T-helper 1 cell treated with Interleukin-12 subunit alpha and Interleukin-12 subunit beta and Interleukin-4 antibody, amounts not matched to agents 30 μg/mL and 1 μg/mL, for 36 hours (primary cell): ENCODE measurements around the gene EPHA3.

Experiments
- H3K27ac Mint-ChIP-seq: one replicate; pipeline ENCODE4 v1.8.0; 2021; ENCODE audit warnings: mild to moderate bottlenecking, mixed read lengths
- H3K27me3 Mint-ChIP-seq: one replicate; pipeline ENCODE4 v1.8.0; 2021; ENCODE audit warnings: low read depth, mixed read lengths
- H3K36me3 Mint-ChIP-seq: one replicate; pipeline ENCODE4 v1.8.0; 2021; ENCODE audit warnings: low read depth, mixed read lengths
- H3K4me1 Mint-ChIP-seq: one replicate; pipeline ENCODE4 v1.8.0; 2021; ENCODE audit warnings: low read depth, mixed read lengths
- H3K4me3 Mint-ChIP-seq: one replicate; pipeline ENCODE4 v1.8.0; 2021; ENCODE audit warnings: mild to moderate bottlenecking, moderate library complexity, mixed read lengths
- H3K9me3 Mint-ChIP-seq: one replicate; pipeline ENCODE4 v1.8.0; 2021; ENCODE audit warnings: mixed read lengths

The EPHA3 gene

DNA sequence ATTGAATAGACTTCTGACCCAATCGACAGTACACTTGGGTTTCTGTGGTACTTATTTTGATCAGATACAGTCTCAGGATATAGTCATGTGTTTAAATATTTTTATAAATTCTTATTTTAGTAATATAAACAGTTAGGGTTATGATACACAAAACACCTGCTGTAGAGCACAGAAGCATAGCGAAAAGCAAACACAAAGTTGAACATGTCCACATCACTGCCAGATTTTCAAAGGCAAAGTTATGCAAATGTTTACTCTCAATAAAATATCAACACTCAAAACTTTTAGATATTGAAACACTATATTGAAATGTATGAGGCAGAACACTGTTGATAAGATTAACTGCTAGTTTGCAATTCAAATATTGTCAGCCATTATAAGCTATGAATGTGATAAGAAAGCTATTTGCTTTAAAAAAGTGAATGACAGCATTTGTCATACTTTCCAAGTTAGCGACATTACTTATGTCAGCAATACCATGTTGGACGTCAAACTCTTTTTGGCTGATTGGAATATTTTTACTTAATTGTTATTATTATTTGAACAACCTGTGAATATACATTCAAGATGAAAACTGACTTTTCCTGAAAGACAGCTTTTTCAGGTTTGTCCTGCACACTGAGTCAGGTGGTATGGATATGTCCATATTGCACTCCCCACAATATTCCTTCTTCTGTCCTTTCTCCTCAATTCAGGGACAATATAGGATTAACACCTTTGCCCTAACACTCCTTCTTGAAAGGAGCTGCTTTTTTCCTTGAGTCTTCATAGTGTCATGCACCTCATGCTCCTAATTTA, 367.1 kb downstream of the EPHA3 start:
- H3K4me1 Mint-ChIP-seq: no peaks in the 10 kb centered on the region
- peaks cover 15% of the 10 kb centered on the region for H3K9me3 Mint-ChIP-seq
- H3K27ac Mint-ChIP-seq: no peak overlapping the region
- no peaks in the 10 kb centered on the region for H3K36me3 Mint-ChIP-seq
- H3K4me3 Mint-ChIP-seq: no peak overlapping the region
- H3K27me3 Mint-ChIP-seq: no peaks in the 10 kb centered on the region

DNA sequence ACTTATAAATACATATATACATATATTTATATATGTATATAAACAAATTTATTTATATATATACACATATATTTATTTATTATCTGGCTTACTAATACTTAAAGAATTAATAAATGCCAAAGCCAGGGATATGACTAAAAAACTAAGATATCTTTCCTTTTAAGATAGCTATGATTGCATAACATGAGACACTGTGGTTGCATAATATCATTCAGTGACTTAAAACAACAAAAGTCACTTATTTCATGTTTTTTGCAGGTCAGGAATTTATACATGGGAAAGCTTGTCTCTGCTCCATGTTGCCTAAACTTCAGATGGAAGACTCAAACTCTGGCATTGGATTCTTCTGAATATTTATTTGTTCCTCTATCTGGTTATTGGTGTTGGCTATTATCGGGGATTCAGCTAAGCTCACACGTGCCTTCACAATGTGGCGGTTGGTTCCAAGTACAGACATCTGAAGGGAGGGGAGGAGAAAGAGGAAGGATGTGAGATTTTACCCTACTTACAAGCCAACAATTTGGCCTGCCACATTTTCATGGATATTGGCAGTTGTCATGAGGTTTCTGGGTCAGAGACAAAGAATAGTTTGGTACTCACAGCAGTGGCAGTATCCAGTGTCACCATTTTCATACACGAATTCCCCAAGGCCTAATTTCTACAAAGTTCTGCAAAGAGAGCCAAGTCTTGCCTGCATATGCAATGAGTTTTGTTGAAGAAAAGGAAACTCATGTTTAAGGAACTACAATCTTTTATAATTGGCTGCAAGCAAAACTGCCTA, 381.6 kb downstream of the EPHA3 start:
- no peak overlapping the region for H3K4me3 Mint-ChIP-seq
- H3K36me3 Mint-ChIP-seq: no peaks in the 10 kb centered on the region
- H3K4me1 Mint-ChIP-seq: no peaks in the 10 kb centered on the region
- no peak overlapping the region for H3K27ac Mint-ChIP-seq
- no peaks in the 10 kb centered on the region for H3K27me3 Mint-ChIP-seq
- H3K9me3 Mint-ChIP-seq: peaks cover 12% of the 10 kb centered on the region

GRCh38 chr3:89490129-89490528, 382.7 kb downstream of the EPHA3 start:
- no peaks in the 10 kb centered on the region for H3K4me1 Mint-ChIP-seq
- H3K9me3 Mint-ChIP-seq: peaks cover 8% of the 10 kb centered on the region
- no peak overlapping the region for H3K4me3 Mint-ChIP-seq
- H3K27me3 Mint-ChIP-seq: no peaks in the 10 kb centered on the region
- no peak overlapping the region for H3K27ac Mint-ChIP-seq
- H3K36me3 Mint-ChIP-seq: no peaks in the 10 kb centered on the region

GRCh38 chr3:89494734-89495133, 387.3 kb downstream of the EPHA3 start:
- Mint-ChIP-seq H3K4me3 (no peak overlapping the region), H3K9me3 (peaks cover 6% of the 10 kb centered on the region), H3K36me3 (no peaks in the 10 kb centered on the region), H3K27ac (no peak overlapping the region), H3K27me3 (no peaks in the 10 kb centered on the region), H3K4me1 (no peaks in the 10 kb centered on the region)

- Mint-ChIP-seq H3K4me3 (no peak overlapping the region), H3K27me3 (no peaks in the 10 kb centered on the region), H3K27ac (no peak overlapping the region), H3K4me1 (no peaks in the 10 kb centered on the region), H3K36me3 (peaks cover 1% of the 10 kb centered on the region), H3K9me3 (peaks cover 13% of the 10 kb centered on the region)
These were observed 396.5 kb downstream of the EPHA3 start for GRCh38 chr3:89503891-89504391.

DNA sequence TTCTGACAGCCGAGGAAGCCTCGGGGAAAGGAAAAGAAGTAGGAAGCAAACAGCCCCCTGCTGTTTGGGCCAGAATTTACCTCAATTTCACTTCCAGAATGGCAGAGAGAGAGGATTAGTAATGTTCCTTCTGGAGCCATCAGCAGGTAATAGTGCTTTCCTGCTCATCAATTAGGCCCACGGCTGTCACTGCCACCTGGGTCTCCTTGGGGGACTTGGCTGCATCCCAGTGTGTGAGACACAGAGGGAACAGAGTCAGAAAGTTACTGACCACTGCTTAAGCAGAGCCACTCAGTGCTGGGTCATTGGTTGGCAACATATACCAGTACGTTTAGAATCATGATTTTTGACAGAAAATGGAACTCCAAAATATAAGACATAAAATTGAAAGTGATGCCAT, 397.0 kb downstream of the EPHA3 start:
- Mint-ChIP-seq H3K4me3 (no peak overlapping the region), H3K36me3 (peaks cover 1% of the 10 kb centered on the region), H3K27ac (no peak overlapping the region), H3K9me3 (peaks cover 13% of the 10 kb centered on the region), H3K4me1 (no peaks in the 10 kb centered on the region), H3K27me3 (no peaks in the 10 kb centered on the region)

GRCh38 chr3:89506462-89507103, 399.2 kb downstream of the EPHA3 start:
- Mint-ChIP-seq H3K9me3 (peaks cover 11% of the 10 kb centered on the region), H3K27me3 (no peaks in the 10 kb centered on the region)

GRCh38 chr3:89521328-89521727, 413.9 kb downstream of the EPHA3 start:
- H3K27me3 Mint-ChIP-seq: no peaks in the 10 kb centered on the region
- H3K4me1 Mint-ChIP-seq: no peaks in the 10 kb centered on the region
- H3K36me3 Mint-ChIP-seq: no peaks in the 10 kb centered on the region
- no peak overlapping the region for H3K27ac Mint-ChIP-seq
- no peak overlapping the region for H3K4me3 Mint-ChIP-seq
- peaks cover 8% of the 10 kb centered on the region for H3K9me3 Mint-ChIP-seq

More at GRCh38 chr3:89506462-89507103, 399.2 kb downstream of the EPHA3 start:
- peaks cover 1% of the 10 kb centered on the region for H3K36me3 Mint-ChIP-seq
- H3K4me3 Mint-ChIP-seq: no peak overlapping the region
- H3K27ac Mint-ChIP-seq: no peak overlapping the region
- no peaks in the 10 kb centered on the region for H3K4me1 Mint-ChIP-seq

DNA sequence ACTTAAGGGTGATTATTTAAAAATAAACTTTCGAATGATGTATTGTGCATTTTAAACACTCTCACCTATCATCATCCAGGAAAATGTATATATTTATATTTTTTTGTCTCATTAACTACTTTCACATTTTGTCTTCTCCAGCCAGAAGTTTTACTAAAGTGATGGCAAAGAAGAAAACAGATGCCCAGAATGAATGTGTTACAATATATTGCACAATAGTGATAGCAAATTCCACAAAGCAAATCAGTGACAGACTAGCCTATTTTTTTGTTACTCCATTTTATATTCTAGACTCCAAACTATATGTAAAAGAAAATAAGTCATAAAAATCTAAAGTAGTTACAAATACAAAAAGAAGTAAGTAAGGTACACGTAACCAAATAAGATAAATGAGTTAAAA, 414.7 kb downstream of the EPHA3 start:
- Mint-ChIP-seq H3K4me1 (no peaks in the 10 kb centered on the region), H3K27me3 (no peaks in the 10 kb centered on the region), H3K27ac (no peak overlapping the region), H3K9me3 (peaks cover 8% of the 10 kb centered on the region), H3K36me3 (no peaks in the 10 kb centered on the region), H3K4me3 (no peak overlapping the region)

- Mint-ChIP-seq H3K4me3 (no peak overlapping the region), H3K9me3 (peaks cover 6% of the 10 kb centered on the region), H3K27ac (no peak overlapping the region), H3K36me3 (no peaks in the 10 kb centered on the region), H3K27me3 (no peaks in the 10 kb centered on the region), H3K4me1 (no peaks in the 10 kb centered on the region)
These were observed 418.2 kb downstream of the EPHA3 start for GRCh38 chr3:89525609-89526008.

DNA sequence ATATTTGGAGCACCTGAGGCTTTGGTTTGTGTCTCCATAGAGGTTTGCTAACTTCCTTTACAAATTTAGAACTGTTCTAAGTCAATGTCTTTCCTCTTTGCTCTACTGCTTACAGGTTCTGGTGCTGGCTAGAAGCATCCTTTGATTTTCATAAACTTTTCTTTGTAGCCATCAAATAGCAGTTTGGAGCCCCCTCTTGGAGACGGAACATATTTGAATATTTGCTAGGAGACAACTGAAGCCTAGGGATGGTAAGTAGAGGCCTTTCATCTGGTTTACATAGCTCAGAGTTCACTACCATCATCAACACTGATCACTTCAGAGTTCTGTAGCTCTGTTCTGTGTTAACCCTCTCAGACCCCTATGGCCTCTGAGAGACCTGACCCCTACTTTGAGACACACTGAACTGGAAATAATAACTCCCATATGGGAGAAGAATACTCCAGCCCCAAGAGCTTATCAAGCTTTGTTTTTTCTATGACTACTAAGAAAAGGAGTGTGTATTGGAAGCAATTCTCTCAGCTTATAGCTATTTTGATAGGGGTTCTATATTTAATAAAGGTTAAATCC, 420.4 kb downstream of the EPHA3 start:
- H3K4me3 Mint-ChIP-seq: no peak overlapping the region
- no peaks in the 10 kb centered on the region for H3K4me1 Mint-ChIP-seq
- peaks cover 6% of the 10 kb centered on the region for H3K9me3 Mint-ChIP-seq
- H3K27ac Mint-ChIP-seq: no peak overlapping the region
- H3K27me3 Mint-ChIP-seq: no peaks in the 10 kb centered on the region
- no peaks in the 10 kb centered on the region for H3K36me3 Mint-ChIP-seq
